Measurements from ENCODE around the gene ELL2.
"Not testable (repeated sequence)": the region's sequence is repeated elsewhere in the genome, so short reads cannot be mapped to it uniquely, and the experiment has no call there.

ELL2 gene

GRCh38 chr5:95930141-95930930 lies 31.3 kb downstream of the ELL2 start:
- no peak for DNase-seq (ENCODE audit: low spot score)

GRCh38 chr5:95928724-95929253 lies 32.9 kb downstream of the ELL2 start:
- no peak for DNase-seq (ENCODE audit: low spot score)

GRCh38 chr5:95927927-95928723 lies 33.5 kb downstream of the ELL2 start:
- DNase-seq (ENCODE audit: low spot score) = no peak

- not testable (repeated sequence) for DNase-seq (ENCODE audit: low spot score)
Measured at GRCh38 chr5:95927300-95927699, 34.4 kb downstream of the ELL2 start.

- no peak for DNase-seq (ENCODE audit: low spot score)
Measured at GRCh38 chr5:95925939-95926338, 35.7 kb downstream of the ELL2 start.

- DNase-seq (ENCODE audit: low spot score) = no peak
Measured at GRCh38 chr5:95925378-95925744, 36.3 kb downstream of the ELL2 start.

GRCh38 chr5:95924720-95925377 lies 36.8 kb downstream of the ELL2 start:
- DNase-seq (ENCODE audit: low spot score) = no peak

- no peak for DNase-seq (ENCODE audit: low spot score)
Measured at GRCh38 chr5:95923918-95924544, 37.6 kb downstream of the ELL2 start.

- no peak for DNase-seq (ENCODE audit: low spot score)
Measured at GRCh38 chr5:95922798-95923197, 38.9 kb downstream of the ELL2 start.

GRCh38 chr5:95921501-95921900 lies 40.1 kb downstream of the ELL2 start:
- no peak for DNase-seq (ENCODE audit: low spot score)

- no peak for DNase-seq (ENCODE audit: low spot score)
Measured at GRCh38 chr5:95920822-95921221, 40.8 kb downstream of the ELL2 start.

GRCh38 chr5:95919658-95920057 lies 42.0 kb downstream of the ELL2 start:
- DNase-seq (ENCODE audit: low spot score) = no peak

GRCh38 chr5:95918421-95919006 lies 43.1 kb downstream of the ELL2 start:
- DNase-seq (ENCODE audit: low spot score) = no peak

- no peak for DNase-seq (ENCODE audit: low spot score)
Measured at GRCh38 chr5:95917207-95917606, 44.4 kb downstream of the ELL2 start.

GRCh38 chr5:95916687-95917085 lies 45.0 kb downstream of the ELL2 start:
- DNase-seq (ENCODE audit: low spot score) = no peak

- no peak for DNase-seq (ENCODE audit: low spot score)
Measured at GRCh38 chr5:95915999-95916686, 45.5 kb downstream of the ELL2 start.

GRCh38 chr5:95913663-95914062 lies 48.0 kb downstream of the ELL2 start:
- DNase-seq (ENCODE audit: low spot score) = no peak

- no peak for DNase-seq (ENCODE audit: low spot score)
Measured at GRCh38 chr5:95912029-95912428, 49.6 kb downstream of the ELL2 start.

- no peak for DNase-seq (ENCODE audit: low spot score)
Measured at GRCh38 chr5:95910521-95910920, 51.1 kb downstream of the ELL2 start.

- no peak for DNase-seq (ENCODE audit: low spot score)
Measured at GRCh38 chr5:95909738-95910137, 51.9 kb downstream of the ELL2 start.

- no peak for DNase-seq (ENCODE audit: low spot score)
Measured at GRCh38 chr5:95908799-95909198, 52.9 kb downstream of the ELL2 start.
